Endothelial cell of umbilical vein (primary cell): ENCODE results near the gene TDRD10.

Experiments used
- CTCF ChIP-seq, 2 donors: IDR thresholded peaks; 1 replicate in 1 of 2; 2 replicates in 1 of 2; pipeline ENCODE4 v1.5.1; 2011; ENCODE audit warnings: low read length in 2 of 2, mild to moderate bottlenecking in 2 of 2, moderate library complexity in 2 of 2, control low read depth in 1 of 2, inconsistent platforms in 1 of 2, low read depth in 1 of 2; ENCODE audit not compliant: insufficient read depth in 1 of 2; ENCODE audit errors: extremely low read depth in 1 of 2
- EZH2 ChIP-seq: IDR thresholded peaks from 2 replicates; pipeline ENCODE4 v1.6.1; 2012; ENCODE audit warnings: borderline replicate concordance, low read depth, mild to moderate bottlenecking, moderate library complexity, low read length, inconsistent platforms; ENCODE audit not compliant: severe bottlenecking
- FOS ChIP-seq: IDR thresholded peaks from 2 replicates; pipeline ENCODE4 v1.6.1; 2011; ENCODE audit warnings: mild to moderate bottlenecking, low read length, moderate library complexity, borderline replicate concordance; ENCODE audit not compliant: insufficient read depth
- JUN ChIP-seq: IDR thresholded peaks from 2 replicates; pipeline ENCODE4 v1.6.1; 2011; ENCODE audit warnings: borderline replicate concordance, low read depth; ENCODE audit not compliant: insufficient read length, insufficient read depth
- MYC ChIP-seq: IDR thresholded peaks from one replicate; pipeline ENCODE4 v1.6.1; 2011; ENCODE audit warnings: mild to moderate bottlenecking, low read depth, low read length
- POLR2A ChIP-seq: IDR thresholded peaks from 2 replicates; pipeline ENCODE4 v1.6.1; 2012; ENCODE audit warnings: low read depth, mild to moderate bottlenecking, control low read depth, low read length
- POLR2AphosphoS5 ChIP-seq: IDR thresholded peaks from 2 replicates; pipeline ENCODE4 v1.6.1; 2012; ENCODE audit warnings: low read depth, mild to moderate bottlenecking, control low read depth, low read length, moderate library complexity; ENCODE audit not compliant: insufficient read depth
- TF ChIP-seq, protein P1 (sequence below): IDR thresholded peaks from 2 replicates; pipeline ENCODE4 v1.6.1; 2011; ENCODE audit not compliant: insufficient read depth, insufficient read length

GRCh38 chr1:154557939-154558719 lies 56.1 kb downstream of the TDRD10 start, which contains the start of gene UBE2Q1:
- no peak for TF ChIP-seq CTCF (IDR thresholded peaks at IDR 0.05; ENCODE audit: extremely low read depth in 1 of 2, insufficient read depth in 1 of 2, low read depth in 1 of 2, low read length in 2 of 2)
- TF ChIP-seq, protein P1, sequence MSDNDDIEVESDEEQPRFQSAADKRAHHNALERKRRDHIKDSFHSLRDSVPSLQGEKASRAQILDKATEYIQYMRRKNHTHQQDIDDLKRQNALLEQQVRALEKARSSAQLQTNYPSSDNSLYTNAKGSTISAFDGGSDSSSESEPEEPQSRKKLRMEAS = no peak
- TF ChIP-seq POLR2A = peak; percentile 32
- peak; percentile 12 for TF ChIP-seq POLR2AphosphoS5
- no peak for TF ChIP-seq EZH2
- no peak for TF ChIP-seq JUN
- TF ChIP-seq FOS = no peak
- no peak for TF ChIP-seq MYC
